RWPE2 (cell line): ENCODE results near the gene CUBN.
A peak's percentile ranks its signal among the peaks of the same experiment; 100 is the strongest.

Experiments
- ATAC-seq: fragments of 200-7000 bp; cut with Tn5 transposase; 3 replicates; pipeline ENCODE4 v1.9.1; 2021; ENCODE audit warnings: low read depth
- DNase-seq: peaks from one replicate; pipeline ENCODE4 v3.0.0-alpha.2; 2020; ENCODE audit warnings: low spot score
- H3K27ac ChIP-seq: fragments of 450-650 bp; 2 replicates; pipeline ENCODE4 v1.5.1; 2017; ENCODE audit warnings: mild to moderate bottlenecking; ENCODE audit not compliant: poor library complexity, severe bottlenecking
- H3K27me3 ChIP-seq: fragments of 250-450 bp; sonication (Bioruptor Pico); 2 replicates; pipeline ENCODE4 v1.5.1; 2021; ENCODE audit warnings: mild to moderate bottlenecking, moderate library complexity; ENCODE audit not compliant: insufficient read depth, poor library complexity, severe bottlenecking
- H3K36me3 ChIP-seq: fragments of 250-450 bp; sonication (Bioruptor Pico); 2 replicates; pipeline ENCODE4 v1.5.1; 2020; ENCODE audit warnings: low read depth, mild to moderate bottlenecking, moderate library complexity
- H3K4me1 ChIP-seq: fragments of 250-450 bp; sonication (Bioruptor Pico); 2 replicates; pipeline ENCODE4 v1.5.1; 2021; ENCODE audit warnings: mild to moderate bottlenecking, moderate library complexity; ENCODE audit not compliant: insufficient read depth, poor library complexity, severe bottlenecking
- H3K4me3 ChIP-seq: fragments of 250-450 bp; sonication (Bioruptor Pico); 2 replicates; pipeline ENCODE4 v1.5.1; 2021; ENCODE audit warnings: mild to moderate bottlenecking, moderate library complexity; ENCODE audit not compliant: severe bottlenecking
- H3K9me3 ChIP-seq: fragments of 250-450 bp; sonication (Bioruptor Pico); 2 replicates; pipeline ENCODE4 v1.5.1; 2021; ENCODE audit warnings: mild to moderate bottlenecking, moderate library complexity; ENCODE audit not compliant: severe bottlenecking
- CTCF ChIP-seq: fragments of 450-650 bp; IDR thresholded peaks from one replicate; pipeline ENCODE4 v1.5.1; 2017; ENCODE audit warnings: mild to moderate bottlenecking, moderate library complexity; ENCODE audit not compliant: poor library complexity, severe bottlenecking

CUBN gene

GRCh38 chr10:17064435-17064834, 65.2 kb downstream of the CUBN start:
- Histone ChIP-seq H3K4me3 (no peak overlapping the region), H3K36me3 (no peaks in the 10 kb centered on the region), H3K4me1 (peaks cover 42% of the 10 kb centered on the region), H3K27me3 (no peaks in the 10 kb centered on the region), H3K27ac (peak overlapping the region; percentile 93), H3K9me3 (no peaks in the 10 kb centered on the region)
- ATAC-seq = no peak
- DNase-seq = no peak
- TF ChIP-seq CTCF = no peak

- Histone ChIP-seq H3K27ac (peak overlapping the region; percentile 93), H3K4me3 (no peak overlapping the region), H3K9me3 (no peaks in the 10 kb centered on the region), H3K4me1 (peaks cover 50% of the 10 kb centered on the region), H3K27me3 (no peaks in the 10 kb centered on the region), H3K36me3 (no peaks in the 10 kb centered on the region)
- ATAC-seq (peak; percentile 88), DNase-seq (peak; percentile 75)
- no peak for TF ChIP-seq CTCF
These were observed 66.6 kb downstream of the CUBN start for GRCh38 chr10:17062955-17063484.

- Histone ChIP-seq H3K4me1 (peaks cover 46% of the 10 kb centered on the region), H3K9me3 (no peaks in the 10 kb centered on the region), H3K4me3 (no peak overlapping the region), H3K27me3 (no peaks in the 10 kb centered on the region), H3K36me3 (no peaks in the 10 kb centered on the region), H3K27ac (peak overlapping the region; percentile 93)
- peak; percentile 33 for ATAC-seq
- TF ChIP-seq CTCF = no peak
- DNase-seq = no peak
These were observed 67.1 kb downstream of the CUBN start for GRCh38 chr10:17062493-17062892.

- TF ChIP-seq CTCF = no peak
- Histone ChIP-seq H3K36me3 (no peaks in the 10 kb centered on the region), H3K27ac (peak overlapping the region; percentile 93), H3K27me3 (no peaks in the 10 kb centered on the region), H3K4me3 (no peak overlapping the region), H3K9me3 (no peaks in the 10 kb centered on the region), H3K4me1 (peaks cover 43% of the 10 kb centered on the region)
- no peak for DNase-seq
- ATAC-seq = peak; percentile 60; the same call in 2 of the 3 replicates
These were observed 67.6 kb downstream of the CUBN start for GRCh38 chr10:17062009-17062408.

GRCh38 chr10:17061418-17061817, 68.2 kb downstream of the CUBN start:
- ATAC-seq (no peak), DNase-seq (no peak)
- no peak for TF ChIP-seq CTCF
- Histone ChIP-seq H3K4me1 (peaks cover 43% of the 10 kb centered on the region), H3K27ac (peak overlapping the region; percentile 93), H3K36me3 (no peaks in the 10 kb centered on the region), H3K27me3 (no peaks in the 10 kb centered on the region), H3K9me3 (no peaks in the 10 kb centered on the region), H3K4me3 (no peak overlapping the region)
